ENCODE results near the gene ZBTB34. TPM values are rescaled to one million over a fixed set of nuclear protein-coding genes. Genes with fewer than 3 reads are reported as not detected.

The ZBTB34 gene
- polyA plus RNA-seq, 1 donor from 2014 or later, result 19.5 TPM

- H4K20me1 ChIP-seq (ENCODE audit: insufficient read depth), result peaks cover 4% of the 10 kb centered on the region
- H3K9me3 ChIP-seq (ENCODE audit: low read length), result no peaks in the 10 kb centered on the region
- H3F3A ChIP-seq (ENCODE audit: insufficient read depth, low read length, poor library complexity, severe bottlenecking), result no peaks in the 10 kb centered on the region
- H3K4me3 ChIP-seq (ENCODE audit: low read length), result peak overlapping the region; percentile 95
- H3K4me2 ChIP-seq (ENCODE audit: low read length), result peak overlapping the region; percentile 86
- no peaks in the 10 kb centered on the region for H3K9me2 ChIP-seq (ENCODE audit: insufficient read depth, low read length)
- H3K27me3 ChIP-seq (ENCODE audit: insufficient read depth, low read depth, low read length), result peaks cover 5% of the 10 kb centered on the region
- H3K27ac ChIP-seq (ENCODE audit: low read length), result no peak overlapping the region
- H3K9ac ChIP-seq (ENCODE audit: low read length), result peak overlapping the region; percentile 74
- H3K79me2 ChIP-seq (replicated peaks; ENCODE audit: insufficient read depth, low read length), result peaks cover 22% of the 10 kb centered on the region
- H3K36me3 ChIP-seq (ENCODE audit: insufficient read depth, low read length), result no peaks in the 10 kb centered on the region
- no peak for TF ChIP-seq MXI1 (conservative IDR thresholded peaks at IDR 0.05; ENCODE audit: poor library complexity, severe bottlenecking)
- TF ChIP-seq POLR2AphosphoS5 (IDR thresholded peaks at IDR 0.05), result no peak
- TF ChIP-seq, protein P1, sequence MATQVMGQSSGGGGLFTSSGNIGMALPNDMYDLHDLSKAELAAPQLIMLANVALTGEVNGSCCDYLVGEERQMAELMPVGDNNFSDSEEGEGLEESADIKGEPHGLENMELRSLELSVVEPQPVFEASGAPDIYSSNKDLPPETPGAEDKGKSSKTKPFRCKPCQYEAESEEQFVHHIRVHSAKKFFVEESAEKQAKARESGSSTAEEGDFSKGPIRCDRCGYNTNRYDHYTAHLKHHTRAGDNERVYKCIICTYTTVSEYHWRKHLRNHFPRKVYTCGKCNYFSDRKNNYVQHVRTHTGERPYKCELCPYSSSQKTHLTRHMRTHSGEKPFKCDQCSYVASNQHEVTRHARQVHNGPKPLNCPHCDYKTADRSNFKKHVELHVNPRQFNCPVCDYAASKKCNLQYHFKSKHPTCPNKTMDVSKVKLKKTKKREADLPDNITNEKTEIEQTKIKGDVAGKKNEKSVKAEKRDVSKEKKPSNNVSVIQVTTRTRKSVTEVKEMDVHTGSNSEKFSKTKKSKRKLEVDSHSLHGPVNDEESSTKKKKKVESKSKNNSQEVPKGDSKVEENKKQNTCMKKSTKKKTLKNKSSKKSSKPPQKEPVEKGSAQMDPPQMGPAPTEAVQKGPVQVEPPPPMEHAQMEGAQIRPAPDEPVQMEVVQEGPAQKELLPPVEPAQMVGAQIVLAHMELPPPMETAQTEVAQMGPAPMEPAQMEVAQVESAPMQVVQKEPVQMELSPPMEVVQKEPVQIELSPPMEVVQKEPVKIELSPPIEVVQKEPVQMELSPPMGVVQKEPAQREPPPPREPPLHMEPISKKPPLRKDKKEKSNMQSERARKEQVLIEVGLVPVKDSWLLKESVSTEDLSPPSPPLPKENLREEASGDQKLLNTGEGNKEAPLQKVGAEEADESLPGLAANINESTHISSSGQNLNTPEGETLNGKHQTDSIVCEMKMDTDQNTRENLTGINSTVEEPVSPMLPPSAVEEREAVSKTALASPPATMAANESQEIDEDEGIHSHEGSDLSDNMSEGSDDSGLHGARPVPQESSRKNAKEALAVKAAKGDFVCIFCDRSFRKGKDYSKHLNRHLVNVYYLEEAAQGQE (IDR thresholded peaks at IDR 0.05; ENCODE audit: borderline replicate concordance), result no peak
- TF ChIP-seq EP300 (conservative IDR thresholded peaks at IDR 0.05; ENCODE audit: poor library complexity, severe bottlenecking), result no peak
- no peak for TF ChIP-seq RAD21 (conservative IDR thresholded peaks at IDR 0.05)
- no peak for TF ChIP-seq EZH2 (IDR thresholded peaks at IDR 0.05; ENCODE audit: borderline replicate concordance, insufficient read depth, low read length, poor library complexity, severe bottlenecking)
- TF ChIP-seq SMC3 (conservative IDR thresholded peaks at IDR 0.05; ENCODE audit: poor library complexity), result no peak
- no peak for TF ChIP-seq CTCF (IDR thresholded peaks at IDR 0.05; ENCODE audit: poor library complexity, severe bottlenecking)
- TF ChIP-seq TAF1 (IDR thresholded peaks at IDR 0.05; ENCODE audit: low read depth), result no peak
- no peak overlapping the region for H2AFZ ChIP-seq (ENCODE audit: low read depth, low read length)
Observed at GRCh38 chr9:126862104-126862761, 1.8 kb downstream of the ZBTB34 start.

DNA sequence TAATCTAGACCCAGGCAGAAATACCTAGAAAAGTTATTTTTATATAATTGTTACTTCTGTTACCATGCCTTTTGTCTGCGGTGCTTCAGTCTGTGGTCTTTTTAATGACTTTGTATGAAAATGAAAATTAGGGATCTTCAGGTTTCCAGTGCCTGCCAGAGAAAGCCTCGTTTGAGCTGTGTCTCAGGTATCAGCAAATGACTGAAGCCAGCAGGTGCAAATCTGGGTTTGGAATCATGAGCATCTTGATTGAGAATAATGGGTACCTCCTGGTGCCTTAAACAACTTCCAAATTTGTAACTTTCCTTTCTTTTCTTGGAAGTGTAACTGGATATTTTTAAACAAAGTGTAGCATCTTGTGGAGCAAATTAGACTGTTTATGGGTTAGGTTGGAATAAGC is 4.3 kb downstream of the ZBTB34 start:
- no peak overlapping the region for H3K4me2 ChIP-seq (ENCODE audit: low read length)
- TF ChIP-seq CTCF (IDR thresholded peaks at IDR 0.05; ENCODE audit: poor library complexity, severe bottlenecking) (no peak), SMC3 (conservative IDR thresholded peaks at IDR 0.05; ENCODE audit: poor library complexity) (no peak), EZH2 (IDR thresholded peaks at IDR 0.05; ENCODE audit: borderline replicate concordance, insufficient read depth, low read length, poor library complexity, severe bottlenecking) (no peak), EP300 (conservative IDR thresholded peaks at IDR 0.05; ENCODE audit: poor library complexity, severe bottlenecking) (no peak), TAF1 (IDR thresholded peaks at IDR 0.05; ENCODE audit: low read depth) (no peak), RAD21 (conservative IDR thresholded peaks at IDR 0.05) (no peak)
- TF ChIP-seq, protein P1 (IDR thresholded peaks at IDR 0.05; ENCODE audit: borderline replicate concordance), result no peak
- no peaks in the 10 kb centered on the region for H3K27me3 ChIP-seq (ENCODE audit: insufficient read depth, low read depth, low read length)
- H3K4me3 ChIP-seq (ENCODE audit: low read length), result no peak overlapping the region
- no peak overlapping the region for H3K9ac ChIP-seq (ENCODE audit: low read length)
- H3K36me3 ChIP-seq (ENCODE audit: insufficient read depth, low read length), result no peaks in the 10 kb centered on the region
- no peaks in the 10 kb centered on the region for H3F3A ChIP-seq (ENCODE audit: insufficient read depth, low read length, poor library complexity, severe bottlenecking)
- H3K27ac ChIP-seq (ENCODE audit: low read length), result no peak overlapping the region
- H3K9me2 ChIP-seq (ENCODE audit: insufficient read depth, low read length), result no peaks in the 10 kb centered on the region
- no peaks in the 10 kb centered on the region for H3K9me3 ChIP-seq (ENCODE audit: low read length)
- no peak overlapping the region for H2AFZ ChIP-seq (ENCODE audit: low read depth, low read length)
- H4K20me1 ChIP-seq (ENCODE audit: insufficient read depth), result peaks cover 4% of the 10 kb centered on the region
- peaks cover 38% of the 10 kb centered on the region for H3K79me2 ChIP-seq (replicated peaks; ENCODE audit: insufficient read depth, low read length)
